ENCODE data around the gene TLCD4.

The TLCD4 gene

DNA sequence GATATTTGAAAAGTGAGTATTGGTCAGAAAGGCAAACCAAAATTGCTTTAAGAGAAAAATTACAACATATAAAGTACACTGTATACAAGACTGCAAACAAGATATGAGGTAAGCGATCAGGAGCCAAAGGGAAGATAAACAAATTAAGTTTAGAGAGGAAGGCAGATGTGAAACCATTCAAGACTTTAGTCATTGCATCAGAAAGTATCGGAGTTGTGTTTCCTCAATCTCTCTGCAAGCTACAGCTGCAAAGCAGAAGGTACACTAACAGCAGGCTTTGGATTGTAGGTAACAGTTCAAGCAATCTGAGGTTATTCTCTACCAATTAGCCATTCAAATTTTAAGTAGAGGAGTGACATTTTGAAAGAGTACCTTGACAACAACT, 21.3 kb upstream of the TLCD4 start:
- DNase-seq (ENCODE audit: low read depth), result no peak

- no peak for DNase-seq (ENCODE audit: low read depth)
These were observed 20.8 kb upstream of the TLCD4 start for GRCh38 chr1:95096218-95096841.

DNA sequence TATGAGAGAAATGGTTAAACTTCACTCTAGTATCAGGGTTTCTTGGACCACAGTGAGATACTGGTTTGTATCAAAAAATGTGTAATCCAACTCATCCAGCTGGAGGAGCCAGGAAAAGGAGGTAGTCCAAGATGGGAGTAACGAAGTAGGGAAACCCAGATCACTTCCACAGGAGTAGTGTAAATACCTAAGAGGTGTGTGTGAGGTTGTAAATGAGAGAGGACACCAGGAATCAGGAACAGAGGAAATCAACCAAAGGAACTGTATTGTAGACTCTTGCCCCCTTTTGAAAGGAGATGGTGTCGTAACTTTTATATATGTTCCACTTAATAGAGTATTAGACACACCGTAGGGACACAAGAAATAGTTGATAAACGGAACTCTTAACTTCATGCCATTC, 19.7 kb upstream of the TLCD4 start:
- no peak for DNase-seq (ENCODE audit: low read depth)

DNA sequence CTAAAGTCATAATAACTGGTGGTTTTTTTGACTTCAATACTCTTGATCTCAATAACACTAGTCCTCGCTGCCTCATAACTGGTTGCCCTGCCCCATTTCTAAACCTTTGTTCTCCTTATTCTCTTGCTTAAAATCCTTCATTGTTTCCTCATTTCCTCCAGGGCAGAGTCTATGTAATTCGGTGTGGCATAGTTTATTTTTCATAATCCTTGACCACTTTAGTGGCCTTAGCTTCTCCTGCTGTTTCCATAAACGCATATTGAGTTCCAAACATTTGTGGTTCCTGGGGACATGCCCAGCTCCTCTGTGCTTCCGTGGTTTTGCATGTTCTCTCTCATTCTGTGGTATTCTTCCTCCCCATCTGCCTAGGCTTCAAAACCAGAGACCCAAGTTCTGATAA, 19.0 kb upstream of the TLCD4 start:
- DNase-seq (ENCODE audit: low read depth), result no peak

DNA sequence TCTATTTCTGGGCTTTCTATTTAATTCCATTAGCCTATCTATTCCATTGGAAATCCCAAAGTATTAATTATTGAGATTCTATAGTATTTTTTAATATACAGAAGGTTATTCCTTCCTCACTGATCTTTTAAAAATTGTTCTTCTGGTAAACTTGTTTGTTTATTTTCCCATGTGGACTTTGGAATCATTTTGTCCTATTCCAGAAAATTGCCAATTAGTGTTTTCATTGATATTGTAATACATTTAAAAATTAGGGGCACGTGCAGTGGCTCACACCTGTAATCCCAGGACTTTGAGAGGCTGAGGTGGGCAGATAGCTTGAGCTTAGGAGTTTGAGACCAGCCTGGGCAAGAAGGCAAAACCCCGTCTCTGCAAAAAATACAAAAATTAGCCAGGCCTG, 8.4 kb upstream of the TLCD4 start:
- no peak for DNase-seq (ENCODE audit: low read depth)

- DNase-seq (ENCODE audit: low read depth), result no peak
These were observed 6.1 kb upstream of the TLCD4 start for GRCh38 chr1:95111014-95111413.

- DNase-seq (ENCODE audit: low read depth), result no peak
These were observed 3.5 kb upstream of the TLCD4 start for GRCh38 chr1:95113684-95114083.

GRCh38 chr1:95115708-95116137, 1.4 kb upstream of the TLCD4 start:
- no peak for DNase-seq (ENCODE audit: low read depth)

- DNase-seq (ENCODE audit: low read depth), result no peak
These were observed 462 bp upstream of the TLCD4 start for GRCh38 chr1:95116580-95117206.

DNA sequence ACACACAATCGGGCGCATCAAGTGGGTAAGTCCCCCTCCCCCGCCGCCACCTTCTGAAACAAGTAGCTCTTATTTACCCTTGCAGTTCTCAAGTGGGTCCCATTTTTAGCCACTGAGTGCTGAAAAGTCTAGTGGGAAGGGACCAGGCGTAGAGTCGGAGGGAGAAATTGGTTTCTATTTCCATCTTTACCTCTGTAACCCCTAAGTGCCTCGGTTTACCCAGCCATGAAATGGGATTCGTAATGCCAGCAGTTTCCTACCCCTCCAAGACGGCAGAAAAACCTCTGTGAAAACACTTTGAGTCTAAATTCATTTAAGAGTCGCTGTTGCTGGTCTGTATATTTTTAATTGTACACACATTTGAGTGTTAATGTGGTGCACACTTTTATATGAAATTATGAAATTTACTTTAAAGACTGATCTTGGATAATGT, 928 bp downstream of the TLCD4 start:
- no peak for DNase-seq (ENCODE audit: low read depth)

DNA sequence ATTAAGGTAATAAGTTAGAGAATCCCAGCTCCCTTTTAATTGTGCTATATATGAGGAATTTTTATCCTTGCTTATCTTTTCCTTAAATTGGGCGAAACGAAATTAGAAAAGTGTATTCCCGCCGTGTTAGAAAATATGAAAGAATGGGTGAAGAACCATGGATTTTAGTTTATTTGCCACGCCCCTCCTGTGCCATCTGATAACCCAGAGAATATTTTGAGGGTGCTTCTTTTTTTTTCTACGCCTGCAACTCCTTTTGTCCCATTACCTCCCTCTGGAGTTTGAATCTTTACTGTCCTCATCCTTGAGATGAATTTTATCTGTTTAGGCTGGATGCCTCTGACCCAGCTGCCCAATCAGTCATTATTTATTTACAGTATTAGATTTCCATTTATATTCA, 1.6 kb downstream of the TLCD4 start:
- DNase-seq (ENCODE audit: low read depth), result no peak

- no peak for DNase-seq (ENCODE audit: low read depth)
These were observed 2.1 kb downstream of the TLCD4 start for GRCh38 chr1:95119273-95119672.

DNA sequence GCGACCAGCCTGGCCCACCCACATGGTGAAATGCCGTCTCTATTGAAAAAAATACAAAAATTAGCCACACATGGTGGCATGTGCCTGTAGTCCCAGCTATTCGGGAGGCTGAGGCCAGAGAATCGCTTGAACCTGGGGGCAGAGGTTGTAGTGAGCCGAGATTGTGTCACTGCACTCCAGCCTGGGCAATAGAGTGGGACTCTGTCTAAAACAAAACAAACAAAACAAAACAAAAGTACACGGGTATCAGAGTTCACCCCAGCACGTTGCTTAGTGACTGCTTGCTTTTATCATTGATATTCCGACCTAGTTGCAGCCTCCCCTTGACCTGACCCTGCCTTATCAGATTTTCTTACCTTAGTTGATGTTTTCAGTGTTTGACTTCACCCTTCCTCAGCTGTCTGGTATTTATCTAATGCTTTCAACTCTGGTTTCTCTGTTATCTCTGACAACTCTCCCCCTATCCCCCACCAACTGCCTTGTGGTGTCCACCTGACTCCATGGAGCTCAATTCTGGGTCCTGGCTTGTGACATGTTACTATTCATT, 5.1 kb downstream of the TLCD4 start:
- DNase-seq (ENCODE audit: low read depth), result no peak

DNA sequence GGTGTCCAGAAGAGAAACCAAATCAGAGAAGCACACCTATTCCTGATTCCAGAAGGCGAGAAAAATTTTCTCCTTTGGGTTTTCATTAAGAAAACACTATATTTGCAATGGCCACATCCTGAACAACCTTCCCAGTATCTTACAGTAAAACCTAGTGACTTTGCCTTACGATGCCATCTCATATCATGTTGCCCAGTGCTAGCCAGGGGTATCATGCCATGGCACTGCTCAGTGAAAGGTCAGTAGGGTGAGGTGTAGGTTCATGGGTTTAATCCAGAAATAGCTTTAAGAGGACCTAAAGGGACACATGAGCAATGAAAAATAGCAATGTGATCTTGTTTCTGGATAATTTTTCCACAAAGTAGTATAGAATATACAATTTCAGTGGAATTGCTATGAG, 7.2 kb downstream of the TLCD4 start:
- no peak for DNase-seq (ENCODE audit: low read depth)

GRCh38 chr1:95126366-95126765, 9.2 kb downstream of the TLCD4 start:
- no peak for DNase-seq (ENCODE audit: low read depth)

DNA sequence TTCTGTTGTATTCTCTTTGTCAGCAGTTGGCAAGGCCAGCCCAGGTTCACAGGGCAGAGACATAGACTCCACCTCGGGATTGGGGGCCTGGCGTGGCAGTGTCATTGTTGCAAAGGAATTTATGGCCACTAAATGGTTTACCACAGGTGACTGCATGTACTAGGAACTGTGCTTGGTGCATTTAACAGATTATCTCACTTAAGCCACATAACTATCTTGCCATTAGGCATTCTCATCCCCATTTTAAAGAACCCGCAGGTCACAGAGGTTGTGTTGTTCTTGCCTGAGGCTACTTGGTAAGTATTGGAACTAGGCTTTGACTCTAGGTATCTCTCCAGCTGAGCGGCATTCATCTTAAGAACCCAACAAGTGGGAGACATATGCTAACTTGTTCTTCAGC, 9.7 kb downstream of the TLCD4 start:
- DNase-seq (ENCODE audit: low read depth), result no peak

GRCh38 chr1:95127380-95127779, 10.2 kb downstream of the TLCD4 start:
- DNase-seq (ENCODE audit: low read depth), result no peak

GRCh38 chr1:95132762-95133161, 15.6 kb downstream of the TLCD4 start:
- no peak for DNase-seq (ENCODE audit: low read depth)

GRCh38 chr1:95133687-95134086, 16.5 kb downstream of the TLCD4 start:
- no peak for DNase-seq (ENCODE audit: low read depth)

DNA sequence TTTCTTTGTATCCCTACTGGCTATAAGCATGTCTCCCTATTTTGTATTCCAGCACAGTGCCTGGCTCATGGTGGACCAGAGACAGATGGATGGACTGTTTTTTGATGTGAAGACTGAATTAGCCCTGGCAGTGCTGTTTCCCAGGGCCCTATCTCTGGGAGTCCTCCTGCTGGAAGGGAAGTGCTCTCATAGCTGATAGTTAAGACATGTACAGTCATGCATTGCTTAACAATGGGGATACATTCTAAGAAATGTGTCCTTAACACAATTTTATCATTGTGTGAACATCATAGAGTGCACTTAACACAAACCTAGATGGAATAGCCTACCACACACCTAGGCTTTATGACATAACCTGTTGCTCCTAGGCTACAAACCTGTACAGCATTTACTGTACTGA, 21.1 kb downstream of the TLCD4 start:
- DNase-seq (ENCODE audit: low read depth), result no peak

DNA sequence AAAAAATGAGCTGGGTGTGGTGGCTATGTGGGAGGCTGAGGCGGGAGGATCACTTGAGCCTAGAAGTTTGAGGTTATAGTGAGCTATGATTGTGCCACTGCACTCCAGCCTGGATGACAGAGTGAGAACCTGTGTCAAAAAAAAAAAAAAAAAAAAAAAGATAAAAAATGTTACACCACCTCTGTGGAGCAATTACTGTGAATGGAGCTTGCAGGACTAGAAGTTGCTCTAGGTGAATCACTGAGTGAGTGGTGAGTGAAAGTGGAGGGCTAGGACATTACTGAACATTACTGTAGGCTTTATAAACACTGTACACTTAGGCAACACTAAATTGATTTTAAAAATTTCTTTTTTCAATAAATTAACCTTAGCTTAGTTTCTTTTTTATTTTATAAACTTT, 21.9 kb downstream of the TLCD4 start:
- DNase-seq (ENCODE audit: low read depth), result no peak

DNA sequence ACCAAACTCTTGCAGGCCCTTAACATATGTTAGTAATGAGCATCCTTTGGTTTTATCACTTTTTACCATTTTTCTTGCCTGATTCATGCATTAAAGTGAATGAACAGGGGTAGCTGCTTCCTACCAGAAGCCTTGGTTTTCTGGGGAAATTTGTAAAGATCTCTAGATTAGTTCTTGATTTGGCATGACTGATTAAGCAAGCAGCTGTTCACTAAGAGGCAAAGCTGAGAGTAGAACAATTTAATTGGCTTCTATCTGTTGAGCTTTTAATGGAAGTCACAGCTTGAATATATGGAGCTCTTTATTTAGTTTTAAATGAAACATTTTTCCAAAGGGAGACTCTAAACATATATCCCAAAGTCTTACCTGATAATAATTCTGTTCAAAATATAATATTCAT, 23.6 kb downstream of the TLCD4 start:
- no peak for DNase-seq (ENCODE audit: low read depth)

GRCh38 chr1:95145493-95145892, 28.3 kb downstream of the TLCD4 start:
- DNase-seq (ENCODE audit: low read depth), result no peak

- DNase-seq (ENCODE audit: low read depth), result no peak
These were observed 29.5 kb downstream of the TLCD4 start for GRCh38 chr1:95146637-95147036.
